Measurements from ENCODE around the gene ZNF407.

The ZNF407 gene

DNA sequence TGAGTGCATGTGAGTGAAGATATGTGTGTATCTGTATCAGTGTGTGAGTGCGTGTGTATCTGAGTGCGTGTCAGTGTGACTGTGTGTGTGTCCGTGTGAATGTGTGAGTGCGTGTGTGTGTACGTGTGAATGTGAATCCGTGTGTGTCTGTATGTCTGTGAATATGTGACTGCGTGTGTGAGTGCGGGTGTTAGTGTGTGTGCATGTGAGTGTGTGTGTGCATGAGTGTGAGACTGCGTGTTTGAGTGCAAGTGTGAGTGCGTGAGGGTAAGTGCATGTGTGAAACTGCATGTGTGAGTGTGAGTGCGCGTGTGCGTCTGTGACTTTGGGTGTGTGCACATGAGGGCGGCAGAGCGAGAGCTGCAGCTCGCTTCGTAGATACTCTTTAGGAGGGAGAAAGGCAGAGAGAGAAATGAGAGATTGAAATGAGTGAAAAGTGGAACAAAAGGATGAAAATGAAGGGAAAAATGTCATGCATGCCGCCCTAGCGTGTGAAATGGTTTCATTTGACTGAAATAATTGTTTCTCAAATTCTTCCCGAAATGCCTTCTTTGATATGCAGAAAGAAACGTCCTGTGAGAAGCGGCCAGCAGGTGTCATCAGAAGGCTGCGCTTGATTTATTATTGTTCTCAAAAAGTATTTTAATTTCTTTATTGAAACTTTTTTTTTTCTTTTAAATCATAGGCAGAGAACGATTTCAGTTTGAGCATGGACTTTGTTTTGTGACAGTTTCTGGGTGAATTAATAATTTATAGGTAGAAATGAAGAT is 25.6 kb downstream of the ZNF407 start:
- TF ChIP-seq ZFP30 (CRISPR knock-in tag; IDR thresholded peaks at IDR 0.05) (no peak), ARNTL (CRISPR knock-in tag; IDR thresholded peaks at IDR 0.05; ENCODE audit: borderline replicate concordance, low read depth) (no peak), OSR1 (CRISPR knock-in tag; IDR thresholded peaks at IDR 0.05) (no peak), ZNF8 (CRISPR knock-in tag; IDR thresholded peaks at IDR 0.05) (no peak), TCF4 (CRISPR knock-in tag; IDR thresholded peaks at IDR 0.05; ENCODE audit: borderline replicate concordance) (no peak), BACH2 (CRISPR knock-in tag; IDR thresholded peaks at IDR 0.05; ENCODE audit: borderline replicate concordance) (no peak), CSDC2 (CRISPR knock-in tag; IDR thresholded peaks at IDR 0.05) (no peak), TOX (CRISPR knock-in tag; IDR thresholded peaks at IDR 0.05; ENCODE audit: borderline replicate concordance) (no peak), ESRRG (CRISPR knock-in tag; IDR thresholded peaks at IDR 0.05) (no peak)
- TF ChIP-seq, protein P1, sequence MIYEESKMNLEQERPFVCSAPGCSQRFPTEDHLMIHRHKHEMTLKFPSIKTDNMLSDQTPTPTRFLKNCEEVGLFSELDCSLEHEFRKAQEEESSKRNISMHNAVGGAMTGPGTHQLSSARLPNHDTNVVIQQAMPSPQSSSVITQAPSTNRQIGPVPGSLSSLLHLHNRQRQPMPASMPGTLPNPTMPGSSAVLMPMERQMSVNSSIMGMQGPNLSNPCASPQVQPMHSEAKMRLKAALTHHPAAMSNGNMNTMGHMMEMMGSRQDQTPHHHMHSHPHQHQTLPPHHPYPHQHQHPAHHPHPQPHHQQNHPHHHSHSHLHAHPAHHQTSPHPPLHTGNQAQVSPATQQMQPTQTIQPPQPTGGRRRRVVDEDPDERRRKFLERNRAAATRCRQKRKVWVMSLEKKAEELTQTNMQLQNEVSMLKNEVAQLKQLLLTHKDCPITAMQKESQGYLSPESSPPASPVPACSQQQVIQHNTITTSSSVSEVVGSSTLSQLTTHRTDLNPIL (CRISPR knock-in tag; IDR thresholded peaks at IDR 0.05; ENCODE audit: low read depth): no peak
- TF ChIP-seq, protein P2, sequence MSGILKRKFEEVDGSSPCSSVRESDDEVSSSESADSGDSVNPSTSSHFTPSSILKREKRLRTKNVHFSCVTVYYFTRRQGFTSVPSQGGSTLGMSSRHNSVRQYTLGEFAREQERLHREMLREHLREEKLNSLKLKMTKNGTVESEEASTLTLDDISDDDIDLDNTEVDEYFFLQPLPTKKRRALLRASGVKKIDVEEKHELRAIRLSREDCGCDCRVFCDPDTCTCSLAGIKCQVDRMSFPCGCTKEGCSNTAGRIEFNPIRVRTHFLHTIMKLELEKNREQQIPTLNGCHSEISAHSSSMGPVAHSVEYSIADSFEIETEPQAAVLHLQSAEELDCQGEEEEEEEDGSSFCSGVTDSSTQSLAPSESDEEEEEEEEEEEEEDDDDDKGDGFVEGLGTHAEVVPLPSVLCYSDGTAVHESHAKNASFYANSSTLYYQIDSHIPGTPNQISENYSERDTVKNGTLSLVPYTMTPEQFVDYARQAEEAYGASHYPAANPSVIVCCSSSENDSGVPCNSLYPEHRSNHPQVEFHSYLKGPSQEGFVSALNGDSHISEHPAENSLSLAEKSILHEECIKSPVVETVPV (CRISPR knock-in tag; IDR thresholded peaks at IDR 0.05): no peak
- ATAC-seq: no peak

DNA sequence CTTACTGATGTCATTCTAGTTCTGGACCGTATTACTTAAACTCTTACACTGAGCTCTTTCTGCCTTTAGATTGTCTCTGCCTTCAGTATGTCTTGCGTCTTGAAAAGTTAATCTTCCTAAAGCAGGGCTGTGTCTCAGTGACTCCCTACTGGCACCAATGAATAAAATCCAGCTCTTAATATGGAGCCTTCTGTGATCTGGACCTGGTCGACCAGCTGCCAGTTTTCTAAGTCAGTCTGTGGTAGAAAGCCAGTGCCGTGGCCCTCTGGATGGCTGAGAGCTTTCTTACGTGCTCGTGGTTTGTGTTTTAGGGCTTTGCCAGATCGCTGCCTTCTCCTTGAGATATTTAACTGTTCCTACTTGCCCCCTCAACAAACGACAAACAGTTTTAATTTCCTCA is 26.8 kb downstream of the ZNF407 start:
- TF ChIP-seq BACH2 (CRISPR knock-in tag; IDR thresholded peaks at IDR 0.05; ENCODE audit: borderline replicate concordance): no peak
- no peak for TF ChIP-seq OSR1 (CRISPR knock-in tag; IDR thresholded peaks at IDR 0.05)
- no peak for TF ChIP-seq ISL1 (CRISPR knock-in tag; IDR thresholded peaks at IDR 0.05)
- TF ChIP-seq SNAI2 (CRISPR knock-in tag; IDR thresholded peaks at IDR 0.05): no peak
- no peak for TF ChIP-seq GLIS3 (CRISPR knock-in tag; IDR thresholded peaks at IDR 0.05)
- no peak for TF ChIP-seq PPARA (CRISPR knock-in tag; IDR thresholded peaks at IDR 0.05; ENCODE audit: borderline replicate concordance)
- no peak for TF ChIP-seq ZNF565 (CRISPR knock-in tag; conservative IDR thresholded peaks at IDR 0.05; ENCODE audit: low read depth)
- TF ChIP-seq RARB (CRISPR knock-in tag; IDR thresholded peaks at IDR 0.05): no peak
- TF ChIP-seq, protein P1 (CRISPR knock-in tag; IDR thresholded peaks at IDR 0.05; ENCODE audit: low read depth): no peak
- TF ChIP-seq, protein P3, sequence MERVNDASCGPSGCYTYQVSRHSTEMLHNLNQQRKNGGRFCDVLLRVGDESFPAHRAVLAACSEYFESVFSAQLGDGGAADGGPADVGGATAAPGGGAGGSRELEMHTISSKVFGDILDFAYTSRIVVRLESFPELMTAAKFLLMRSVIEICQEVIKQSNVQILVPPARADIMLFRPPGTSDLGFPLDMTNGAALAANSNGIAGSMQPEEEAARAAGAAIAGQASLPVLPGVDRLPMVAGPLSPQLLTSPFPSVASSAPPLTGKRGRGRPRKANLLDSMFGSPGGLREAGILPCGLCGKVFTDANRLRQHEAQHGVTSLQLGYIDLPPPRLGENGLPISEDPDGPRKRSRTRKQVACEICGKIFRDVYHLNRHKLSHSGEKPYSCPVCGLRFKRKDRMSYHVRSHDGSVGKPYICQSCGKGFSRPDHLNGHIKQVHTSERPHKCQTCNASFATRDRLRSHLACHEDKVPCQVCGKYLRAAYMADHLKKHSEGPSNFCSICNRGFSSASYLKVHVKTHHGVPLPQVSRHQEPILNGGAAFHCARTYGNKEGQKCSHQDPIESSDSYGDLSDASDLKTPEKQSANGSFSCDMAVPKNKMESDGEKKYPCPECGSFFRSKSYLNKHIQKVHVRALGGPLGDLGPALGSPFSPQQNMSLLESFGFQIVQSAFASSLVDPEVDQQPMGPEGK (CRISPR knock-in tag; IDR thresholded peaks at IDR 0.05; ENCODE audit: borderline replicate concordance): no peak
- no peak for TF ChIP-seq ZFP3 (CRISPR knock-in tag; IDR thresholded peaks at IDR 0.05)
- no peak for TF ChIP-seq ESRRG (CRISPR knock-in tag; IDR thresholded peaks at IDR 0.05)
- no peak for TF ChIP-seq CSDC2 (CRISPR knock-in tag; IDR thresholded peaks at IDR 0.05)
- ATAC-seq: no peak

DNA sequence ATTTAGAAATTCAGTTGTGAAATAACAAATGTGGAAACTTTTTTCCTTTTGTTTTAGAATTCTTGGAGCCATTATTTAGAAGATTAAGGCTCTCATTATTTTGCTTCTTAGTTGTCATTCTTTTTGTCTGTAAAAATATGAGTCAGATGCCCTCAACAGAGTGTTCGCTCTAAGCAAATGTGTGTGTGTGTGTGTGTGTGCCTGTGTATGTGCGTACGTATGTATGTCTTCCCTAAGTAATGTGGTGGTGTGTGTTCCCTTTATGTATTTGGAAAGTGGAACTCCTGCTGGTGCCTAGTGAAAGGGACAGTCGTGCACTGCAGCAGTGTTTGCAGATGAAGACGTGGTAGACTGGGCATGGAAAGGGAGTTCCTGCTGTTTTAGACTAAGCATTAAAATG is 27.5 kb downstream of the ZNF407 start:
- TF ChIP-seq GLIS3 (CRISPR knock-in tag; IDR thresholded peaks at IDR 0.05): no peak
- no peak for TF ChIP-seq ZFP30 (CRISPR knock-in tag; IDR thresholded peaks at IDR 0.05)
- TF ChIP-seq SNAI2 (CRISPR knock-in tag; IDR thresholded peaks at IDR 0.05): no peak
- TF ChIP-seq BACH2 (CRISPR knock-in tag; IDR thresholded peaks at IDR 0.05; ENCODE audit: borderline replicate concordance): no peak
- no peak for TF ChIP-seq ESRRG (CRISPR knock-in tag; IDR thresholded peaks at IDR 0.05)
- TF ChIP-seq, protein P4, sequence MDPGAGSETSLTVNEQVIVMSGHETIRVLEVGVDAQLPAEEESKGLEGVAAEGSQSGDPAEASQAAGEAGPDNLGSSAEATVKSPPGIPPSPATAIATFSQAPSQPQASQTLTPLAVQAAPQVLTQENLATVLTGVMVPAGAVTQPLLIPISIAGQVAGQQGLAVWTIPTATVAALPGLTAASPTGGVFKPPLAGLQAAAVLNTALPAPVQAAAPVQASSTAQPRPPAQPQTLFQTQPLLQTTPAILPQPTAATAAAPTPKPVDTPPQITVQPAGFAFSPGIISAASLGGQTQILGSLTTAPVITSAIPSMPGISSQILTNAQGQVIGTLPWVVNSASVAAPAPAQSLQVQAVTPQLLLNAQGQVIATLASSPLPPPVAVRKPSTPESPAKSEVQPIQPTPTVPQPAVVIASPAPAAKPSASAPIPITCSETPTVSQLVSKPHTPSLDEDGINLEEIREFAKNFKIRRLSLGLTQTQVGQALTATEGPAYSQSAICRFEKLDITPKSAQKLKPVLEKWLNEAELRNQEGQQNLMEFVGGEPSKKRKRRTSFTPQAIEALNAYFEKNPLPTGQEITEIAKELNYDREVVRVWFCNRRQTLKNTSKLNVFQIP (CRISPR knock-in tag; IDR thresholded peaks at IDR 0.05; ENCODE audit: borderline replicate concordance, low read depth): no peak
- TF ChIP-seq PPARA (CRISPR knock-in tag; IDR thresholded peaks at IDR 0.05; ENCODE audit: borderline replicate concordance): no peak
- no peak for TF ChIP-seq TCF4 (CRISPR knock-in tag; IDR thresholded peaks at IDR 0.05; ENCODE audit: borderline replicate concordance)
- TF ChIP-seq, protein P1 (CRISPR knock-in tag; IDR thresholded peaks at IDR 0.05; ENCODE audit: low read depth): no peak
- no peak for TF ChIP-seq CSDC2 (CRISPR knock-in tag; IDR thresholded peaks at IDR 0.05)
- TF ChIP-seq ZNF70 (CRISPR knock-in tag; IDR thresholded peaks at IDR 0.05): no peak
- TF ChIP-seq, protein P5, sequence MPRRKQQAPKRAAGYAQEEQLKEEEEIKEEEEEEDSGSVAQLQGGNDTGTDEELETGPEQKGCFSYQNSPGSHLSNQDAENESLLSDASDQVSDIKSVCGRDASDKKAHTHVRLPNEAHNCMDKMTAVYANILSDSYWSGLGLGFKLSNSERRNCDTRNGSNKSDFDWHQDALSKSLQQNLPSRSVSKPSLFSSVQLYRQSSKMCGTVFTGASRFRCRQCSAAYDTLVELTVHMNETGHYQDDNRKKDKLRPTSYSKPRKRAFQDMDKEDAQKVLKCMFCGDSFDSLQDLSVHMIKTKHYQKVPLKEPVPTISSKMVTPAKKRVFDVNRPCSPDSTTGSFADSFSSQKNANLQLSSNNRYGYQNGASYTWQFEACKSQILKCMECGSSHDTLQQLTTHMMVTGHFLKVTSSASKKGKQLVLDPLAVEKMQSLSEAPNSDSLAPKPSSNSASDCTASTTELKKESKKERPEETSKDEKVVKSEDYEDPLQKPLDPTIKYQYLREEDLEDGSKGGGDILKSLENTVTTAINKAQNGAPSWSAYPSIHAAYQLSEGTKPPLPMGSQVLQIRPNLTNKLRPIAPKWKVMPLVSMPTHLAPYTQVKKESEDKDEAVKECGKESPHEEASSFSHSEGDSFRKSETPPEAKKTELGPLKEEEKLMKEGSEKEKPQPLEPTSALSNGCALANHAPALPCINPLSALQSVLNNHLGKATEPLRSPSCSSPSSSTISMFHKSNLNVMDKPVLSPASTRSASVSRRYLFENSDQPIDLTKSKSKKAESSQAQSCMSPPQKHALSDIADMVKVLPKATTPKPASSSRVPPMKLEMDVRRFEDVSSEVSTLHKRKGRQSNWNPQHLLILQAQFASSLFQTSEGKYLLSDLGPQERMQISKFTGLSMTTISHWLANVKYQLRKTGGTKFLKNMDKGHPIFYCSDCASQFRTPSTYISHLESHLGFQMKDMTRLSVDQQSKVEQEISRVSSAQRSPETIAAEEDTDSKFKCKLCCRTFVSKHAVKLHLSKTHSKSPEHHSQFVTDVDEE (CRISPR knock-in tag; IDR thresholded peaks at IDR 0.05): no peak
- no peak for TF ChIP-seq TOX (CRISPR knock-in tag; IDR thresholded peaks at IDR 0.05; ENCODE audit: borderline replicate concordance)
- no peak for TF ChIP-seq ARNTL (CRISPR knock-in tag; IDR thresholded peaks at IDR 0.05; ENCODE audit: borderline replicate concordance, low read depth)
- ATAC-seq: no peak
